Endometrium (tissue), 2 donors: ENCODE results near the gene SUPT20HL1.
"Not testable (repeated sequence)": the region's sequence is repeated elsewhere in the genome, so short reads cannot be mapped to it uniquely, and the experiment has no call there.

ENCODE experiments used
- FAIRE-seq: peaks from 2 replicates; lab custom pipeline; 2012; peaks lifted over from hg19 to GRCh38; lab: Jason Lieb, UNC
- donor health status: control.
- donor health status: control.

SUPT20HL1 gene

GRCh38 chrX:24363432-24364181 lies 3.2 kb downstream of the SUPT20HL1 start:
- not testable (repeated sequence) for FAIRE-seq

GRCh38 chrX:24364326-24364725 lies 3.9 kb downstream of the SUPT20HL1 start:
- FAIRE-seq = no peak

- FAIRE-seq = no peak
Observed at GRCh38 chrX:24364851-24365538, 4.6 kb downstream of the SUPT20HL1 start.

GRCh38 chrX:24366762-24367400 lies 6.4 kb downstream of the SUPT20HL1 start:
- not testable (repeated sequence) for FAIRE-seq

- FAIRE-seq = no peak
Observed at GRCh38 chrX:24369816-24370215, 9.4 kb downstream of the SUPT20HL1 start.

- FAIRE-seq = no peak
Observed at GRCh38 chrX:24371391-24371972, 11.0 kb downstream of the SUPT20HL1 start.

GRCh38 chrX:24372021-24372763 lies 11.8 kb downstream of the SUPT20HL1 start:
- FAIRE-seq = no peak

- no peak for FAIRE-seq
Observed at GRCh38 chrX:24375600-24376131, 15.2 kb downstream of the SUPT20HL1 start.

- no peak for FAIRE-seq
Observed at GRCh38 chrX:24376403-24376802, 16.0 kb downstream of the SUPT20HL1 start.

- no peak for FAIRE-seq
Observed at GRCh38 chrX:24377195-24377594, 16.8 kb downstream of the SUPT20HL1 start.

- FAIRE-seq = no peak
Observed at GRCh38 chrX:24377911-24378468, 17.6 kb downstream of the SUPT20HL1 start.

- no peak for FAIRE-seq
Observed at GRCh38 chrX:24378706-24379105, 18.3 kb downstream of the SUPT20HL1 start.

- FAIRE-seq = no peak
Observed at GRCh38 chrX:24380262-24381187, 20.1 kb downstream of the SUPT20HL1 start.

GRCh38 chrX:24382315-24382714 lies 21.9 kb downstream of the SUPT20HL1 start:
- FAIRE-seq = not testable (repeated sequence)

GRCh38 chrX:24387724-24388123 lies 27.3 kb downstream of the SUPT20HL1 start:
- no peak for FAIRE-seq

- FAIRE-seq = no peak
Observed at GRCh38 chrX:24391389-24391788, 30.9 kb downstream of the SUPT20HL1 start.

GRCh38 chrX:24391843-24392242 lies 31.4 kb downstream of the SUPT20HL1 start:
- FAIRE-seq = no peak

GRCh38 chrX:24392709-24393108 lies 32.3 kb downstream of the SUPT20HL1 start:
- no peak for FAIRE-seq

GRCh38 chrX:24395775-24396174 lies 35.3 kb downstream of the SUPT20HL1 start:
- FAIRE-seq = peak; percentile 83

GRCh38 chrX:24396236-24396930 lies 35.9 kb downstream of the SUPT20HL1 start:
- FAIRE-seq = no peak
